ENCODE measurements around the gene RCL1. TPM values are rescaled to one million over a fixed set of nuclear protein-coding genes. Genes with fewer than 3 reads are reported as not detected.

Gene RCL1
- total RNA-seq = 12.7 TPM in 2 replicates
- long read RNA-seq, transcript RCL1-204 (9 exons, 2,134 nt) = major isoform, 44 of 51 reads
- long read RNA-seq, partial matches to known transcripts = 1 of 51 reads
- long read RNA-seq, other reads (novel, unspliced or antisense) = 5 of 51 reads

GRCh38 chr9:4792572-4793458 is at the start of gene RCL1:
TSS of gene RCL1 (plus strand) at chr9:4792944. CDS start at chr9:4793092, 148 bp downstream.
- TF ChIP-seq CTCF (conservative IDR thresholded peaks at IDR 0.05) = no peak
- Mint-ChIP-seq H3K9me3 (peaks cover 5% of the 10 kb centered on the region), H3K4me1 (peaks cover 21% of the 10 kb centered on the region), H3K4me3 (peak within 1 kb of the TSS; percentile 94), H3K27me3 (ENCODE audit: low read depth) (peaks cover 21% of the 10 kb centered on the region), H3K27ac (ENCODE audit: unreplicated experiment) (peak within 1 kb of the TSS; percentile 73), H3K36me3 (ENCODE audit: low read depth) (peaks cover 4% of the 10 kb centered on the region)
- peak; percentile 87 for DNase-seq (ENCODE audit: low read depth, low spot score)

GRCh38 chr9:4743131-4743875 is 49.4 kb upstream of the RCL1 start:
- H3K27me3 Mint-ChIP-seq (ENCODE audit: low read depth) = no peaks in the 10 kb centered on the region
- no peak for DNase-seq (ENCODE audit: low read depth, low spot score)
- H3K4me3 Mint-ChIP-seq = peak overlapping the region; percentile 79
- H3K36me3 Mint-ChIP-seq (ENCODE audit: low read depth) = no peaks in the 10 kb centered on the region
- no peak for TF ChIP-seq CTCF (conservative IDR thresholded peaks at IDR 0.05)
- H3K4me1 Mint-ChIP-seq = peaks cover 28% of the 10 kb centered on the region
- no peak overlapping the region for H3K27ac Mint-ChIP-seq (ENCODE audit: unreplicated experiment)
- H3K9me3 Mint-ChIP-seq = peaks cover 3% of the 10 kb centered on the region

DNA sequence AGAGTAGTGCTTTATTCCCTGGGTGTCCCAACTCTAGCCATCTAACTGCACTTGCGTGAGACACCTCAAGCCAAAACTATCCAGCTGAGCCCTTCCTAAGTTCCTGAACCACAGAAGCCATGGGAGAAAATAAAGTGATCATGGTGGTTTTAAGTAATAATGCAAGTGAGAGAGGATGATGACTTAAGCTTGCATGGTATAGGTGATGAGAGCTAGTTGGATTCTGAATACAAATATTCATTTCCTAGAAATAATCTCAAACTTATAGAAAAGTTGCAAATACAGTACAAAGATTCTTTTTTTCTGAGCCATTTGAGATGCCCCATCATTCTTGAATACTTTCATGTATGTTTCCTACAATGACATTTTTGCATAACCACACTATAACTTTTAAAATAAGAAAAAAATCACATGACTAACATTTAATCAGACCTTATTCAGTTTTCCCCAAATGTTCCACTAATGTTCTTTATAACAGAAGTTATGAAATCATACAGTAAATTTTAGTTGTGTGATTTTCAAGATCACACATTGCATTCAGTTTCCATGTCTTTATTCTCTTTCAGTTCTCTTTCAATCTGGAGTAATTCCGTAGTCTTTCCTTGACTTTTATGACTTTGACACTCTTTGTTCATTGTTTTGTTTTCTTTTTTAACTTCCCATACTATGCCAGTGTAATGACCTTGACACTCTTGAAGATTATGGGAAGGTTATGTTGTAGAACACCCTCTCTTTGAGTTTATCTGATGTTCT is 46.3 kb upstream of the RCL1 start:
- H3K27ac Mint-ChIP-seq (ENCODE audit: unreplicated experiment) = no peak overlapping the region
- H3K9me3 Mint-ChIP-seq = peaks cover 3% of the 10 kb centered on the region
- H3K36me3 Mint-ChIP-seq (ENCODE audit: low read depth) = no peaks in the 10 kb centered on the region
- H3K4me3 Mint-ChIP-seq = no peak overlapping the region
- TF ChIP-seq CTCF (conservative IDR thresholded peaks at IDR 0.05) = no peak
- DNase-seq (ENCODE audit: low read depth, low spot score) = no peak
- no peaks in the 10 kb centered on the region for H3K27me3 Mint-ChIP-seq (ENCODE audit: low read depth)
- peaks cover 11% of the 10 kb centered on the region for H3K4me1 Mint-ChIP-seq

- no peaks in the 10 kb centered on the region for H3K27me3 Mint-ChIP-seq (ENCODE audit: low read depth)
- H3K27ac Mint-ChIP-seq (ENCODE audit: unreplicated experiment) = no peak overlapping the region
- H3K36me3 Mint-ChIP-seq (ENCODE audit: low read depth) = no peaks in the 10 kb centered on the region
Measured at GRCh38 chr9:4748612-4749011, 44.1 kb upstream of the RCL1 start.

More at GRCh38 chr9:4748612-4749011, 44.1 kb upstream of the RCL1 start:
- no peak for DNase-seq (ENCODE audit: low read depth, low spot score)
- no peaks in the 10 kb centered on the region for H3K4me1 Mint-ChIP-seq
- peaks cover 3% of the 10 kb centered on the region for H3K9me3 Mint-ChIP-seq
- no peak for TF ChIP-seq CTCF (conservative IDR thresholded peaks at IDR 0.05)
- no peak overlapping the region for H3K4me3 Mint-ChIP-seq

All from neural crest cell (in vitro differentiated cells).